ENCODE results near the gene DLGAP1. TPM values are rescaled to one million over a fixed set of nuclear protein-coding genes. Genes with fewer than 3 reads are reported as not detected.

DLGAP1 gene
- total RNA-seq, 1 experiment from 2014 or later: 23.2 TPM

DNA sequence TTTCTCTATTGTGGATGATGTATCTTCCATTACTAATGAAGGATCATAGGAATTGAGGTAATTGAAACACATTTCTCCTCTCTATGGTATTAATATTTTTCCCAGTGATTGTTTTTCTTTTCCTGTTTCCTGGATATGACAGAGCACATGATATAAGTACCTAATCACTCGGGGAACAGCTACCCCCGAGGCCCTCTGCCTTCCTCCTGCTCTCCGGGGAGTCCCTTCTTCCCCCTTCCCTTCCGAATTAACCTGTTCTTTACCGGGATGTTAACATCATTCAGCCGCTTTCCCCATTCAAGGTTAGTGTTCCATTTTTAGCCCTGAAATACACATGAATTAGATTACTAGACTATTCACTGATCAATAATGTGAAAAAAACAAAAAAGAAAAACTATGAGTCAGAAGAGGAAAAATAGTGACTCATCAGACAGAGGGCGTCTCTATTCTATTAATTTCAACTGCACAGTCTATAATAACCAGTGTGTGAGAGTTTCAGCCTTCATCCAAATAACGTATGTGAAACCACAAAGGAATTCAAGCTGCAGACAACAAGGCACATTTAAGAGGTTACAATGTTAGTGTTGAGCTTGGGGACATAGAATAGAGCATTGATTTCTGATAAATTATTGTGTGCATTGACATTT, 450.8 kb downstream of the DLGAP1 start:
- H3K79me2 ChIP-seq (ENCODE audit: insufficient read depth, low read length): no peaks in the 10 kb centered on the region
- H3K27ac ChIP-seq (ENCODE audit: insufficient read length, low read depth, low read length): no peak overlapping the region
- Mint-ChIP-seq H3K4me1 (peaks cover 23 to 26% of the 10 kb centered on the region in 2 experiments), H3K27me3 (ENCODE audit: low read depth) (no peaks in the 10 kb centered on the region), H3K27ac (no peak overlapping the region), H3K36me3 (ENCODE audit: insufficient read depth in 1 of 3, low read depth in 3 of 3) (peaks cover 0 to 5% (median 3%) of the 10 kb centered on the region in 3 experiments; a peak in 3 of 7 replicates), H3K9me3 (no peaks in the 10 kb centered on the region), H3K4me3 (no peak overlapping the region)
- no peak overlapping the region for H3K56ac ChIP-seq (ENCODE audit: insufficient read length, low read depth, low read length)
- H2AFZ ChIP-seq (ENCODE audit: low read length): no peak overlapping the region
- H2BK5ac ChIP-seq (ENCODE audit: insufficient read length, low read length): no peak overlapping the region
- no peak overlapping the region for H2AK5ac ChIP-seq (ENCODE audit: insufficient read length, low read length)
- no peak overlapping the region for H3K4ac ChIP-seq (ENCODE audit: low read depth, low read length)
- no peak overlapping the region for H4K5ac ChIP-seq (ENCODE audit: insufficient read length, low read depth, low read length)
- no peaks in the 10 kb centered on the region for H3K27me3 ChIP-seq (ENCODE audit: insufficient read depth, low read length)
- no CpG with 5 or more reads among the region's 8 CpGs for WGBS (ENCODE audit: extremely low coverage, insufficient read length, low lambda C conversion rate)
- no peaks in the 10 kb centered on the region for H4K20me1 ChIP-seq (ENCODE audit: control insufficient read depth, insufficient read depth, insufficient read length)
- H2BK120ac ChIP-seq (ENCODE audit: low read depth, low read length, poor library complexity, severe bottlenecking): no peak overlapping the region
- no peak overlapping the region for H2BK20ac ChIP-seq (ENCODE audit: low read depth, low read length, poor library complexity, severe bottlenecking)
- H3K14ac ChIP-seq (ENCODE audit: insufficient read depth, low read length): no peak overlapping the region
- no peak overlapping the region for H3K9ac ChIP-seq (ENCODE audit: extremely low read depth, insufficient read length, low read length)
- H3K79me1 ChIP-seq (ENCODE audit: insufficient read depth, low read depth, low read length, poor library complexity, severe bottlenecking): no peaks in the 10 kb centered on the region
- no peak overlapping the region for H2BK15ac ChIP-seq (ENCODE audit: low read depth, low read length)
- no peaks in the 10 kb centered on the region for H3K9me3 ChIP-seq (ENCODE audit: control insufficient read depth, low read depth, low read length)
- H3K23me2 ChIP-seq (ENCODE audit: insufficient read length, low read depth, low read length, poor library complexity, severe bottlenecking): no peaks in the 10 kb centered on the region
- H3K23ac ChIP-seq (ENCODE audit: insufficient read length, low read depth, low read length): no peak overlapping the region
- H3K4me1 ChIP-seq (ENCODE audit: insufficient read depth, low read length): no peaks in the 10 kb centered on the region; the same call in 1 of the 2 replicates
- H3K4me2 ChIP-seq (ENCODE audit: insufficient read depth, insufficient read length, low read length): no peak overlapping the region
- TF ChIP-seq, protein P1, sequence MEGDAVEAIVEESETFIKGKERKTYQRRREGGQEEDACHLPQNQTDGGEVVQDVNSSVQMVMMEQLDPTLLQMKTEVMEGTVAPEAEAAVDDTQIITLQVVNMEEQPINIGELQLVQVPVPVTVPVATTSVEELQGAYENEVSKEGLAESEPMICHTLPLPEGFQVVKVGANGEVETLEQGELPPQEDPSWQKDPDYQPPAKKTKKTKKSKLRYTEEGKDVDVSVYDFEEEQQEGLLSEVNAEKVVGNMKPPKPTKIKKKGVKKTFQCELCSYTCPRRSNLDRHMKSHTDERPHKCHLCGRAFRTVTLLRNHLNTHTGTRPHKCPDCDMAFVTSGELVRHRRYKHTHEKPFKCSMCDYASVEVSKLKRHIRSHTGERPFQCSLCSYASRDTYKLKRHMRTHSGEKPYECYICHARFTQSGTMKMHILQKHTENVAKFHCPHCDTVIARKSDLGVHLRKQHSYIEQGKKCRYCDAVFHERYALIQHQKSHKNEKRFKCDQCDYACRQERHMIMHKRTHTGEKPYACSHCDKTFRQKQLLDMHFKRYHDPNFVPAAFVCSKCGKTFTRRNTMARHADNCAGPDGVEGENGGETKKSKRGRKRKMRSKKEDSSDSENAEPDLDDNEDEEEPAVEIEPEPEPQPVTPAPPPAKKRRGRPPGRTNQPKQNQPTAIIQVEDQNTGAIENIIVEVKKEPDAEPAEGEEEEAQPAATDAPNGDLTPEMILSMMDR (conservative IDR thresholded peaks at IDR 0.05): no peak
- H3T11ph ChIP-seq (ENCODE audit: low read length): no peak overlapping the region
- H4K91ac ChIP-seq (ENCODE audit: insufficient read length, low read depth, low read length): no peak overlapping the region
- no peak for DNase-seq
- no peak overlapping the region for H2BK12ac ChIP-seq (ENCODE audit: insufficient read length, low read depth, low read length)
- H3K18ac ChIP-seq (ENCODE audit: insufficient read length, low read depth, low read length): no peak overlapping the region
- no peak overlapping the region for H4K8ac ChIP-seq (replicated peaks; ENCODE audit: insufficient read length, low read depth, low read length)
